SK-N-MC (cell line): ENCODE measurements around the gene NUDT9.

Source experiments
- EZH2 ChIP-seq: fragments of 200-600 bp; sonication (generic); IDR thresholded peaks from one replicate; pipeline ENCODE4 v1.6.1; 2017; ENCODE audit warnings: antibody characterized with exemption
- FOXP2 ChIP-seq: optimal IDR thresholded peaks from 2 replicates; pipeline ENCODE3; 2011; ENCODE audit warnings: mild to moderate bottlenecking, moderate library complexity; ENCODE audit not compliant: insufficient read depth; ENCODE audit errors: extremely low read length, control extremely low read depth

DNA sequence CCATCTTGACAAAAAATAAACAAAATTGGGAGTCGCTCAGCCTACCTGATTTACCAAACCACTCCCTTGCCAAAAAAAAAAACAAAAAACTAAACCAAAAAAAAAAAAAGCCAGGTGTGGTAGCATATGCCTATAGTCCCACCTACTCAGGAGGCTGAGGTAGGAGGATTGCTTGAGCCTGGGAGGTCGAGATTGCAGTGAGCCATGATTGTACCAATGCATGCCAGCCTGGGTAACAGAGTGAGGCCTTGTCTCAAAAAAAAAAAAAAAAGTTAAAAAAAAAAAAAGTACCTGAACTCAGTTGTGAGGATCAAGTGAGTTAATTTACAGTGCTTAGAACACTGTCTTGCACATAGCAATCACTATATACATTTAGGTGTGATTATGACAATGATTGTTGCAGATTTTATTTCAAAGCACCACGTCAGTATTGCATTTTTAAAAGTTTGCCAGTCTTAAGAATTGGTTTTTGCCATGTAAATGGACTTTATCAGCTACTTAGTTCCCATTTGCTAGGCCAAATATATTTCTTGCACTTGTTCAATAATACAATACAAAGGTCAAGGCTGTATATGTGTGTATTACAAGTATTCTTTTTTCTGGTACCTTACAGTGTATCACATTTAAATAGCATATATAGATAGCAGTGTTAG, 4.6 kb downstream of the NUDT9 start:
- TF ChIP-seq EZH2 (no peak), FOXP2 (no peak)
